Ascending aorta (tissue), 2 donors: ENCODE measurements around the gene ARID1B. TPM values are rescaled to one million over a fixed set of nuclear protein-coding genes. Genes with fewer than 3 reads are reported as not detected.

Experiments used
- DNase-seq, 2 donors: peaks; one replicate each; pipeline ENCODE4 v3.0.0-alpha.2; 2019; ENCODE audit warnings: low spot score in 2 of 2
- H3K27ac ChIP-seq, 2 donors: fragments of 200-600 bp; sonication (generic); one replicate each; pipeline ENCODE4 v1.5.1; 2016 to 2017; ENCODE audit warnings: mild to moderate bottlenecking in 1 of 2
- H3K27me3 ChIP-seq: fragments of 200-600 bp; sonication (generic); one replicate; pipeline ENCODE4 v1.5.1; 2017
- H3K36me3 ChIP-seq, 2 donors: fragments of 200-600 bp; sonication (generic); one replicate each; pipeline ENCODE4 v1.5.1; 2016
- H3K4me1 ChIP-seq, 2 donors: fragments of 200-600 bp; sonication (generic); one replicate each; pipeline ENCODE4 v1.5.1; 2016 to 2017; ENCODE audit warnings: mild to moderate bottlenecking in 1 of 2
- H3K4me3 ChIP-seq, 2 donors: fragments of 200-600 bp; sonication (generic); one replicate each; pipeline ENCODE4 v1.5.1; 2016 to 2017; ENCODE audit warnings: mild to moderate bottlenecking in 1 of 2
- H3K9me3 ChIP-seq, 2 donors: fragments of 200-600 bp; sonication (generic); one replicate each; pipeline ENCODE4 v1.5.1; 2016
- CTCF ChIP-seq, 3 experiments: fragments of 200-600 bp in 2 of 3; fragments of 450-650 bp in 1 of 3; sonication (generic) in 2 of 3; IDR thresholded peaks; one replicate each; pipeline ENCODE4 v1.5.1; 2016 to 2019; ENCODE audit warnings: antibody characterized with exemption in 3 of 3, mild to moderate bottlenecking in 1 of 3, moderate library complexity in 1 of 3
- intact Hi-C: fragments of 100-400 bp; cut with DNase I; formaldehyde crosslinking; loops from one replicate; pipeline ENCODE4 v1.15.1; 2023
- total RNA-seq: library from RNA; depleted of rRNA; stranded (reverse); fragments of >200 nt; gene quantifications from one replicate; pipeline ENCODE4 v1.1.0, GENCODE V29; 2016

The ARID1B gene
- total RNA-seq, 1 donor from 2014 or later: 97.9 TPM

- H3K36me3 ChIP-seq: no peaks in the 10 kb centered on the region
- peak overlapping the region; percentile 76 to 99 for H3K4me3 ChIP-seq
- peak in 1 of 2 donors; percentile 71 for DNase-seq
- H3K27me3 ChIP-seq: no peaks in the 10 kb centered on the region
- no peaks in the 10 kb centered on the region for H3K9me3 ChIP-seq
- peak overlapping the region; percentile 93 to 100 for H3K27ac ChIP-seq
- peaks cover 0 to 35% of the 10 kb centered on the region in 2 donors for H3K4me1 ChIP-seq
- intact Hi-C loops: loop anchor here (1.0 to 10.0 kb wide), 8 partner anchors 48 to 493 kb away; no protein-coding TSS in a partner anchor
- TF ChIP-seq CTCF (IDR thresholded peaks at IDR 0.05): peak in 1 of 3 experiments; percentile 35
These were observed 2.3 kb downstream of the ARID1B start for GRCh38 chr6:156779206-156780094.

GRCh38 chr6:156780102-156780641 lies 3.0 kb downstream of the ARID1B start:
- peak in 1 of 2 donors; percentile 85 for DNase-seq
- intact Hi-C loops: loop anchor here (2.0 to 5.0 kb wide), 4 partner anchors 47 to 362 kb away; no protein-coding TSS in a partner anchor
- Histone ChIP-seq H3K9me3 (no peaks in the 10 kb centered on the region), H3K36me3 (no peaks in the 10 kb centered on the region), H3K27ac (peak overlapping the region; percentile 93 to 100), H3K27me3 (no peaks in the 10 kb centered on the region), H3K4me1 (peaks cover 0 to 28% of the 10 kb centered on the region in 2 donors), H3K4me3 (peak overlapping the region; percentile 76 to 99)
- no peak for TF ChIP-seq CTCF (IDR thresholded peaks at IDR 0.05)

DNA sequence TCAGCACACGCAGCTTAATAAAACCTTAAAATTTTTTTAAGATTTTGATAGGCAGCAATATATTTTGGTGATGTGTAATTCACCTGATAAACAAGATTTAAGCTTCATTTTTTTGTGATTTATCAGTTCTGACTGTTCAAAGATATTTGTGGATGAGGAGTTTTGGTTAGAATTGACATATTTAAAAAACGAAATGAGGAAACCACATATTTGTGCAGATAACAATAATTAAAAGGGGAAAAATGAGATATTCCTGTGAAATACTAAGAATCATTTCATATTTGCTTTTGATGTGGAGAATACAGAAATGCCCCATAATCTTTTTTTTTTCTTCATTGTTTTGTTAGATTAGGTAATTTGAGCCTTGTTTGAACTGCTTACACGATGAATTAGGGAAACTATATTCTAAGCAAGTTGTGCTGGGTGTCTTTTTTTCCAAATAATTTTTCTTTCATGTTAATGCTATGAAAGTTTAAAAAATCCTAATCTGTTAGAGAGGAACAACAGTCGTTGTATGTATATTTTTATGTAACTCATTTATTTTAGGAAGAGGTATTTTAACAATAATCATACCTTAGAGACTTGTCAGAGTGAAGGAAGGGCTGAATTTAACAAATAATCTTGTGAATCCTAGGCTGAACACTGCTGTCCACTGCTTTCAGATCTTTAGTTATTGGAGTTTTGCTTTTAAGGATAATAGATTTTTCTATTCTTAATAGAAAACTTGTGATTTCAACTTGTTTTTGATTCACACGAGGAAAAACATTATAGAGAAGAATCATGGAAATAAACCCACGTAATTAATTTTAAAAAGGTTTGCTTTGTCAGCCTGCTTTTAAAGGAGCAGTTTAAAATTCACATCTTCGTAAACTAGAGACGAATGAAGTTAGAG lies 4.0 kb downstream of the ARID1B start:
- H3K27me3 ChIP-seq: no peaks in the 10 kb centered on the region
- peaks cover 0 to 23% of the 10 kb centered on the region in 2 donors for H3K4me1 ChIP-seq
- peak overlapping the region; percentile 93 to 100 for H3K27ac ChIP-seq
- peak overlapping the region; percentile 76 to 99 for H3K4me3 ChIP-seq
- intact Hi-C loops: loop anchor here (2.0 to 5.0 kb wide), 4 partner anchors 46 to 361 kb away; no protein-coding TSS in a partner anchor
- DNase-seq: no peak
- no peaks in the 10 kb centered on the region for H3K9me3 ChIP-seq
- no peak for TF ChIP-seq CTCF (IDR thresholded peaks at IDR 0.05)
- no peaks in the 10 kb centered on the region for H3K36me3 ChIP-seq

DNA sequence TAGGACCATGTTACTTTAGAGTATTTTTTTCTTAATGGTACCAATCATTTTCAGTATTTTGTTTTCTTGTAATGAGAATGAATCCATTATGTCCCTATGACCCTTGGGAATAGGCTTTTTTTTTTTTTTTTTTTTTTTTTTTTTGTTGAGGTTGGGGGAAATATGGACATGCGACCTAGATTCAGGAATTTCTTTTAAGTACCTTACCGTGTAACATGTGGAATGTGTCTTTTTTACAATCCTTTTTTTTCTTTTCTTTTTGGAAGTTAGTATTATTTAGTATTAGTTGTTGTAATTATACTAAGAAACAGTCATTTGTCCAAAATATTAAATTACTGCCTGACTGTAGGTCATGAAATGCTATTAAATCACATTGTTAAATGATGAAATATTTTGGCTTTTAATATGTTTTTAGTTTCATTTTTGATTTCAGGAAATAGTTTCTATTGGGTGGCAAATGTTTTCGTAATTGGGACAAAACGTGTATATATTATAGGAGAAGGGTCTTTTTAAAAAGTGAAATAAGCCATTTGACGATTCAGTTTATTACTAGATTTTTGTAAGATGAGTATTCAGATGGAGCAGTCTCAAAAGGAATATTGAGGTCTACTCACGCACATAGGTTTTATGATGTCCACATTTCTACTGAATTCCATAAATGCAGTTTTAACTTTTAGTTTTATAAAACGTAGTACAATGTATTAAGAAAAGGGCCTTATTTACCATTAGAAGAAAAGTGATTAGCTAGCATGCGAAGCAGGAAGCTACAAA lies 4.9 kb downstream of the ARID1B start:
- Histone ChIP-seq H3K4me1 (peaks cover 0 to 27% of the 10 kb centered on the region in 2 donors), H3K4me3 (peak overlapping the region; percentile 76 to 99), H3K27me3 (no peaks in the 10 kb centered on the region), H3K9me3 (no peaks in the 10 kb centered on the region), H3K27ac (peak overlapping the region; percentile 93 to 100), H3K36me3 (no peaks in the 10 kb centered on the region)
- TF ChIP-seq CTCF (IDR thresholded peaks at IDR 0.05): no peak
- DNase-seq: no peak
- intact Hi-C loops: loop anchor here (2.0 to 5.0 kb wide), 4 partner anchors 45 to 360 kb away; no protein-coding TSS in a partner anchor
